HFFc6 (cell line): ENCODE results near the gene RANBP1. TPM values are rescaled to one million over a fixed set of nuclear protein-coding genes. Genes with fewer than 3 reads are reported as not detected.
A peak's percentile ranks its signal among the peaks of the same experiment; 100 is the strongest.

ENCODE experiments used
- DNase-seq: peaks from one replicate; pipeline ENCODE4 v3.0.0-alpha.2; 2018
- H3K27ac Mint-ChIP-seq: 2 replicates; pipeline ENCODE4 v1.8.0; 2020; ENCODE audit warnings: mild to moderate bottlenecking, mixed read lengths
- H3K27me3 Mint-ChIP-seq: 2 replicates; pipeline ENCODE4 v1.8.0; 2021; ENCODE audit warnings: mild to moderate bottlenecking, moderate library complexity, mixed read lengths; ENCODE audit not compliant: insufficient read depth
- H3K36me3 Mint-ChIP-seq: 2 replicates; pipeline ENCODE4 v1.8.0; 2021; ENCODE audit warnings: low read depth, mixed read lengths
- H3K4me1 Mint-ChIP-seq: 2 replicates; pipeline ENCODE4 v1.8.0; 2020; ENCODE audit warnings: low read depth, mixed read lengths
- H3K4me3 Mint-ChIP-seq: 2 replicates; pipeline ENCODE4 v1.8.0; 2020; ENCODE audit warnings: mild to moderate bottlenecking, moderate library complexity, mixed read lengths
- H3K9me3 Mint-ChIP-seq: 2 replicates; pipeline ENCODE4 v1.8.0; 2020; ENCODE audit warnings: mild to moderate bottlenecking, mixed read lengths
- CTCF ChIP-seq: fragments of 200-600 bp; sonication (generic); IDR thresholded peaks from 2 replicates; pipeline ENCODE4 v1.5.0; 2021; ENCODE audit warnings: antibody characterized with exemption, mild to moderate bottlenecking
- total RNA-seq, 6 experiments: library from RNA; stranded (reverse); fragmentation: NEBNext Ultra II Directional; extraction: Animal tissue kit (Norgen Biotek cat#: 25700); gene quantifications; 2 replicates in 1 of 6; 3 replicates in 5 of 6; pipeline ENCODE4 v1.2.3, GENCODE V29; 2021

Gene RANBP1
- total RNA-seq, 6 experiments from 2014 or later: 177 to 231 (median 226) TPM

DNA sequence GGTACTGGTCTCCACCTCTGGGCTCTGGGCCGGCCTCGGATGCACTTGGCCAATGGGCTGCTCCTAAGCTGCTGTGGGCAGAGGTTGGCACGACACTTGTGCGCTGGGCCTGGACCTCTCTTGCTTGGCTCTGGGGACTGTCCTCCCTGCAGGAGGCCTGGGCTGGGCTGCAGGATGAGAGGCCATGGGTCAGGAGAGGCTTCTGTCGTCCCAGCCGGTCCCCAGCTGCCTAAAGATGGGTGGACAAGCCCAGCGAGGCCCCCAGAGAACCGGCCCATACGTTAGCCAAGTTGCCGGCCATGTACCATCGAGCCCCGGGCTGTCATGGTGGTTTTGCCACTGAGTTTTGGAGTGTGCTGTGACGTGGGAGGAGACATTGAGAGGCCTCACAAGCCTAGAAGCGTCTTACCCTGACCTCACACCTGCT is 36.6 kb downstream of the RANBP1 start:
- TF ChIP-seq CTCF: no peak
- H3K9me3 Mint-ChIP-seq: no peaks in the 10 kb centered on the region
- H3K27ac Mint-ChIP-seq: no peak overlapping the region
- no peak for DNase-seq
- peaks cover 8% of the 10 kb centered on the region; the same call in 1 of the 2 replicates for H3K4me1 Mint-ChIP-seq
- H3K4me3 Mint-ChIP-seq: no peak overlapping the region
- no peaks in the 10 kb centered on the region for H3K36me3 Mint-ChIP-seq
- H3K27me3 Mint-ChIP-seq: peaks cover under 1% of the 10 kb centered on the region

- H3K36me3 Mint-ChIP-seq: no peaks in the 10 kb centered on the region
- DNase-seq: no peak
- TF ChIP-seq CTCF: no peak
- no peak overlapping the region for H3K4me3 Mint-ChIP-seq
- no peaks in the 10 kb centered on the region for H3K9me3 Mint-ChIP-seq
- H3K4me1 Mint-ChIP-seq: peaks cover 8% of the 10 kb centered on the region; the same call in 1 of the 2 replicates
- H3K27ac Mint-ChIP-seq: no peak overlapping the region
- peaks cover 4% of the 10 kb centered on the region for H3K27me3 Mint-ChIP-seq
Measured at GRCh38 chr22:20153945-20154344, 38.0 kb downstream of the RANBP1 start.

- H3K4me1 Mint-ChIP-seq: peaks cover 8% of the 10 kb centered on the region; the same call in 1 of the 2 replicates
- no peaks in the 10 kb centered on the region for H3K9me3 Mint-ChIP-seq
- H3K4me3 Mint-ChIP-seq: peak overlapping the region; percentile 47; the same call in 1 of the 2 replicates
- peak; percentile 43; the same call in 1 of the 2 replicates for TF ChIP-seq CTCF
- no peak for DNase-seq
- no peaks in the 10 kb centered on the region for H3K36me3 Mint-ChIP-seq
- peaks cover 4% of the 10 kb centered on the region for H3K27me3 Mint-ChIP-seq
- no peak overlapping the region; the same call in 1 of the 2 replicates for H3K27ac Mint-ChIP-seq
Measured at GRCh38 chr22:20154602-20155187, 38.8 kb downstream of the RANBP1 start.

GRCh38 chr22:20155330-20156041 is 39.6 kb downstream of the RANBP1 start:
- no peak; the same call in 1 of the 2 replicates for TF ChIP-seq CTCF
- no peak overlapping the region for H3K27ac Mint-ChIP-seq
- H3K4me1 Mint-ChIP-seq: peaks cover 8% of the 10 kb centered on the region; the same call in 1 of the 2 replicates
- DNase-seq: no peak
- no peaks in the 10 kb centered on the region for H3K36me3 Mint-ChIP-seq
- H3K9me3 Mint-ChIP-seq: no peaks in the 10 kb centered on the region
- peaks cover 11% of the 10 kb centered on the region for H3K27me3 Mint-ChIP-seq
- H3K4me3 Mint-ChIP-seq: peak overlapping the region; percentile 47; the same call in 1 of the 2 replicates

DNA sequence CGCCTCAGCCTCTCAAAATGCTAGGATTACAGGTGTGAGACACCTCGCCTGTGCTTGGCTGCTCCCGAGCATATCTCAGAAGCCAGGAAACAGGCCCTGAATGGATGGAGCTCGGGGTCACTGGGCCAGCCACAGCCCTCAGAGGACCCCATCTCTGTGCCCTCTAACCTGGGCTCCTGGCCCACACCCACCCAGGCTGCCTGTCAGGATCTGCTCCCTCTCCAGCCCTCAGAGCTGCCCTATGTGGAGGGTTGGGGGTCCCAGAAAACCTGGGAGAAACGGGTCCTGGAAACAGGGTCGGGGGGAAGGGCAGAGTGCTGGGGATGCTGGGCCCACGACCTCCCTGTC is 40.1 kb downstream of the RANBP1 start:
- Mint-ChIP-seq H3K9me3 (no peaks in the 10 kb centered on the region), H3K27me3 (peaks cover 13% of the 10 kb centered on the region), H3K4me3 (no peak overlapping the region), H3K36me3 (no peaks in the 10 kb centered on the region), H3K27ac (no peak overlapping the region), H3K4me1 (peaks cover 8% of the 10 kb centered on the region; the same call in 1 of the 2 replicates)
- DNase-seq: no peak
- TF ChIP-seq CTCF: no peak
